Panc1 (cell line): ENCODE measurements around the gene TNFRSF14. TPM values are rescaled to one million over a fixed set of nuclear protein-coding genes. Genes with fewer than 3 reads are reported as not detected.
"Not testable (repeated sequence)": the region's sequence is repeated elsewhere in the genome, so short reads cannot be mapped to it uniquely, and the experiment has no call there.

Experiments
- ATAC-seq: fragments of 200-7000 bp; cut with Tn5 transposase; 2 replicates; pipeline ENCODE4 v1.9.1; 2020; ENCODE audit warnings: mild to moderate bottlenecking, moderate library complexity
- BruUV-seq: library from RNA; stranded (reverse); fragments of 400-500 nt; replicated peaks from 2 replicates; lab custom pipeline; 2021; lab: Mats Ljungman, UMichigan
- CTCF ChIA-PET: fragments of 300-600 bp; sonication (Branson Sonifier 250); formaldehyde crosslinking; loops from one replicate; lab custom pipeline; 2022; ENCODE audit warnings: antibody characterized with exemption; lab: Charles Lee
- POLR2A ChIA-PET: fragments of 300-600 bp; sonication (Branson Sonifier 250); formaldehyde crosslinking; loops from one replicate; lab custom pipeline; 2022; ENCODE audit warnings: antibody characterized with exemption; lab: Charles Lee
- DNase-seq: peaks from one replicate; pipeline ENCODE4 v3.0.0-alpha.2; 2010; ENCODE audit warnings: low read depth, low spot score
- H3K27ac ChIP-seq: 2 replicates; pipeline ENCODE4 v1.5.1; 2011; ENCODE audit warnings: mild to moderate bottlenecking, low read length, inconsistent platforms
- H3K27me3 ChIP-seq: fragments of 200-500 bp; sonication (Bioruptor generic); 2 replicates; pipeline ENCODE4 v1.6.0; 2014; ENCODE audit warnings: low read length, inconsistent platforms; ENCODE audit not compliant: control insufficient read depth, insufficient read depth
- H3K36me3 ChIP-seq: fragments of 200-500 bp; sonication (Bioruptor generic); 2 replicates; pipeline ENCODE4 v1.5.1; 2014; ENCODE audit warnings: inconsistent platforms, mild to moderate bottlenecking, low read length, moderate library complexity; ENCODE audit not compliant: control insufficient read depth, insufficient read depth
- H3K4me1 ChIP-seq: 2 replicates; pipeline ENCODE4 v1.5.1; 2011; ENCODE audit warnings: inconsistent platforms, mild to moderate bottlenecking, low read length, moderate library complexity; ENCODE audit not compliant: control insufficient read depth, insufficient read depth
- H3K4me3 ChIP-seq, 2 experiments: 2 replicates each; pipeline ENCODE4 v1.5.1; 2011 to 2012; ENCODE audit warnings: low read depth in 2 of 2, low read length in 2 of 2, mild to moderate bottlenecking in 2 of 2, inconsistent platforms in 1 of 2, moderate library complexity in 1 of 2
- H3K9me3 ChIP-seq: fragments of 200-500 bp; sonication (Bioruptor generic); 2 replicates; pipeline ENCODE4 v1.5.1; 2014; ENCODE audit warnings: low read depth, mild to moderate bottlenecking, inconsistent platforms, low read length, moderate library complexity; ENCODE audit not compliant: control insufficient read depth, insufficient read depth
- CTCF ChIP-seq: fragments of 450-650 bp; IDR thresholded peaks from 2 replicates; pipeline ENCODE4 v1.5.1; 2017; ENCODE audit warnings: mild to moderate bottlenecking
- POLR2AphosphoS5 ChIP-seq: IDR thresholded peaks from 2 replicates; pipeline ENCODE4 v1.6.1; 2012; ENCODE audit warnings: mild to moderate bottlenecking, low read depth, low read length, moderate library complexity
- REST ChIP-seq, 2 experiments: IDR thresholded peaks; 2 replicates each; pipeline ENCODE4 v1.6.1; 2011 to 2012; ENCODE audit warnings: low read depth in 2 of 2, control low read depth in 1 of 2, low read length in 1 of 2, mild to moderate bottlenecking in 1 of 2, moderate library complexity in 1 of 2; ENCODE audit not compliant: insufficient read depth in 1 of 2
- TCF7L2 ChIP-seq: IDR thresholded peaks from 2 replicates; pipeline ENCODE4 v1.6.1; 2011; ENCODE audit warnings: mild to moderate bottlenecking, low read depth, low read length, inconsistent platforms
- in situ Hi-C: cut with HindIII; loops from 2 replicates; pipeline ENCODE4 v1.10.0; 2016; ENCODE audit warnings: low sequenced_read_pairs, low pct_unique_long_range_greater_than_20kb
- intact Hi-C: fragments of 100-400 bp; cut with micrococcal nuclease; formaldehyde crosslinking; loops from one replicate; pipeline ENCODE4 v1.10.0; 2022; ENCODE audit not compliant: unreplicated experiment
- total RNA-seq: library from RNA; stranded (reverse); gene quantifications from one replicate; pipeline ENCODE4 v1.2.1, GENCODE V29; 2021; ENCODE audit not compliant: unreplicated experiment

TNFRSF14 gene
- total RNA-seq, 1 experiment from 2014 or later, result 20.1 TPM

GRCh38 chr1:2547210-2548067 lies 8.7 kb upstream of the TNFRSF14 start:
- Histone ChIP-seq H3K27me3 (no peaks in the 10 kb centered on the region), H3K4me1 (peaks cover 52% of the 10 kb centered on the region), H3K36me3 (no peaks in the 10 kb centered on the region), H3K9me3 (no peaks in the 10 kb centered on the region), H3K4me3 (peak overlapping the region; percentile 60 to 76), H3K27ac (peak overlapping the region; percentile 79)
- CTCF ChIA-PET, result interaction anchor here (0.6 to 1.8 kb wide), 5 partner anchors 9 to 156 kb away, joined by 3 to 7 read pairs (median 3); partner anchors contain the start of genes MORN1 and RER1
- ATAC-seq (no peak), DNase-seq (no peak)
- TF ChIP-seq POLR2AphosphoS5 (0 out of 2 replicates have a peak, but pooled peaks have one; percentile 21), TCF7L2 (no peak)
- POLR2A ChIA-PET, result no interaction called here
- intact Hi-C loops (loop anchor here (2.0 to 10.0 kb wide), 2 partner anchors 83 to 135 kb away; partner anchors contain the start of gene PEX10), in situ Hi-C loops (no loop called here)
- no TSS peak for BruUV-seq

- ChIA-PET POLR2A (interaction anchor here (0.6 kb wide), 2 partner anchors 53 to 1125 kb away, joined by 5 read pairs; no protein-coding TSS in a partner anchor), CTCF (interaction anchor here (0.6 to 1.8 kb wide), 4 partner anchors 78 to 141 kb away, joined by 3 to 7 read pairs (median 3); no protein-coding TSS in a partner anchor)
- BruUV-seq, result no TSS peak
- ATAC-seq, result peak; percentile 54
- no peak for DNase-seq
- H3K9me3 ChIP-seq, result no peaks in the 10 kb centered on the region
- H3K4me3 ChIP-seq, result peak overlapping the region; percentile 60 to 76; a peak in 3 of 4 replicates
- in situ Hi-C loops (no loop called here), intact Hi-C loops (loop anchor here (10.0 kb wide), 1 partner anchor 83 kb away; no protein-coding TSS in a partner anchor)
- no peaks in the 10 kb centered on the region for H3K36me3 ChIP-seq
- H3K4me1 ChIP-seq, result peaks cover 46% of the 10 kb centered on the region
- peak overlapping the region; percentile 79 for H3K27ac ChIP-seq
- no peaks in the 10 kb centered on the region for H3K27me3 ChIP-seq
- TF ChIP-seq REST (IDR thresholded peaks at IDR 0.05; ENCODE audit: insufficient read depth in 1 of 2, low read depth in 2 of 2, low read length in 1 of 2), result 0 out of 4 replicates have a peak, but pooled peaks of 1 of the 2 experiments have one; percentile 40
- TF ChIP-seq TCF7L2, result no peak
- peak; percentile 97 for TF ChIP-seq CTCF
Measured at GRCh38 chr1:2548068-2548589, 8.0 kb upstream of the TNFRSF14 start.

GRCh38 chr1:2549367-2550029 lies 6.7 kb upstream of the TNFRSF14 start:
- H3K4me1 ChIP-seq, result peaks cover 32% of the 10 kb centered on the region
- H3K9me3 ChIP-seq, DNase-seq, ATAC-seq, in situ Hi-C loops, POLR2A ChIA-PET, H3K4me3 ChIP-seq, H3K27me3 ChIP-seq, BruUV-seq, H3K36me3 ChIP-seq: not testable (repeated sequence)
- intact Hi-C loops, result loop anchor here (10.0 kb wide), 1 partner anchor 85 kb away; no protein-coding TSS in a partner anchor
- H3K27ac ChIP-seq, result peak overlapping the region; percentile 79
- CTCF ChIA-PET, result interaction anchor here (0.6 to 0.7 kb wide), 3 partner anchors 14 to 49 kb away, joined by 3 to 5 read pairs (median 4); no protein-coding TSS in a partner anchor

- POLR2A ChIA-PET, H3K4me3 ChIP-seq, ATAC-seq, H3K27me3 ChIP-seq, H3K9me3 ChIP-seq, H3K36me3 ChIP-seq, BruUV-seq, H3K27ac ChIP-seq, in situ Hi-C loops, intact Hi-C loops, DNase-seq: not testable (repeated sequence)
- H3K4me1 ChIP-seq, result peaks cover 23% of the 10 kb centered on the region
- CTCF ChIA-PET, result interaction anchor here (0.6 kb wide), 1 partner anchor 50 kb away, joined by 4 read pairs; no protein-coding TSS in a partner anchor
Measured at GRCh38 chr1:2550309-2550861, 5.8 kb upstream of the TNFRSF14 start.
